K562 treated with DMSO at 1 percent for 12 hours (cell line): ENCODE results near the gene PRPF19. TPM values are rescaled to one million over a fixed set of nuclear protein-coding genes. Genes with fewer than 3 reads are reported as not detected.

ENCODE experiments used
- total RNA-seq: library from RNA; unstranded; fragments of 300-600 nt; gene quantifications from 2 replicates; pipeline ENCODE4 v1.2.3, GENCODE V29; 2022; ENCODE audit not compliant: insufficient read depth

The PRPF19 gene
- total RNA-seq, result 97.0 and 141 TPM in 2 replicates

DNA sequence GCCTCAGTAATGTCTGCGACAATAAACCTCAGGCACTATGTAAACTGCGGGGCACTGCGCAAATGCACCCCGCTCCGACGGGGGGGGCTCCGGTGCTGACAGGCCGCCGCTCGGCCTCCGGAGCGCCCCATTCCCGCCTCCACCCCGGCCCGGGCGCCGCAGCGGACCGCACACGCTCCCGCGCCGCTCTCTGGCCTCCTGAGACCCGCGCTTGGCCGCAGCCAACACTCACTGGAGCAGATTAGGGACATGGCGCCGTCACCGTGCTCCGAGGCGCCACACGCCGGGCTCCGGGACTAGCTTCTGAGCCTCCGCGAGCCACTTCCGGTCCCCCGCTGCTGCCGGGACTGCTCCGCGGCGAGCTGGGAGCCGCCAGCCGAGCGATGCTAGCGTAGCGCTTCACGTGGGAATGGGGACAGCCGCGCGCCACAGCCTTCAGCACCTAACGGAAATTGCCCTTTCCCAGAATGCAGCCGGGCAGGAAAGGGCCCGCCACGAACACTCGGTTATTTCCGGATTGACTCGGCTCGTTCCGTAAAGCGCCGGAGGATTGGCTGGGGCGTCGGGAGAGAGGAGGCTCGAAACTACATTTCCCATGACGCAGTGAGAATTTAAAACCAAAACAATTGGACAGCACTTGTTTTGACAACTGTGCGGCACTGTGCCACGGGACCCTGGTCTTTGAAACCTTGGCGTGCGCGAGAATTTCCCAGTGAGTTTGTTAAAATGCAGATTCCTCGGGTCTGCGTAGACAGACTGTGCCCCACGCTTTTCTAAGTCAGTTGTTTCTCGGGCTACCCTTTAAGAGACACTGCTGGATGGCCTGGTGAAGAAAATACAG lies at the start of gene PRPF19:
TSS of gene PRPF19 (minus strand) at position 454 of the 841 bp plus-strand sequence. CDS start at position 251, 203 bp downstream.

GRCh38 chr11:60951904-60952741 lies 45.7 kb upstream of the PRPF19 start, which contains the start of gene SLC15A3:
SLC15A3 (minus strand) TSS chr11:60952176; CDS start chr11:60951551, 625 bp downstream.

DNA sequence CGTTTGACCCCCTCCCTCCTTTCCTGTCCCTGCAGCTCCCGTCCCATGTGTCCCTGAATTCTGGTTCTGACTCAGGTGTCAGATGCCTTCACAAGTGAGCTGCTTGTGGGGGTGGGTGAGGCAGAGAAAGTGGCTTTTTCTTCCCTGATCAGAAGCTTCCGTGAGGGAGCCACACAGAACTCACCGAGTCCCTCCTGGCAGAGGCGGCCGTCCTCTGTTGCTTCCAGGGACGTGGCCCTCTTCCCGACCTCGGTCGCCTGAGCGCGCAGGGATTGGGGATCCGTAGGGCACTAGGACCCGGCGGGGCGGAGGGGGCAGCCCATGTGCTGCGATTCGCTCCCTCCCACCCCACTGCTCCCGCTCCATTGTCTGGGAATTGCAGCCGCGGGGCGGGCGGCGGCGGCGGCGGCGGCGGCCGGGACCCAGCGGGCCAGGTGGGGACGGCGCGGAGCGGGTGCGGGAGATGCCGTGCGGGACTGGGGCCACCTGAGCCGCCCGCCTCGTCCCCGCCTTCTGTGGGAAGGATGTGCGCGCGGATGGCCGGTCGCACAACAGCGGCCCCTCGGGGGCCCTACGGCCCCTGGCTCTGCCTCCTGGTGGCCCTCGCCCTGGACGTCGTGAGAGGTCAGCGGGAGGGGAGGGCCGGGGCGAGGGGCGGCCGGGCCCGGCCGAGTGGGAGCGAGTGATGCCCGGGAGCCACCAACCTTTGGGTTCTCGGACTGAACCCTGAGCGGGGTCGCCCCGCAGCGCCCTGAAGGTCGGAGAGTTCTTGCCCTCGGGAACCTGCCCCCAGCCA lies 17.9 kb upstream of the PRPF19 start, which contains the start of gene TMEM132A:
TSS of gene TMEM132A (plus strand) at position 351 of the 796 bp plus-strand sequence. CDS start at position 525, 174 bp downstream.

GRCh38 chr11:60913793-60914632 lies 7.6 kb upstream of the PRPF19 start, which contains the start of gene TMEM109:
TMEM109 (plus strand) TSS chr11:60914158; CDS start chr11:60919694, 5,536 bp downstream.

DNA sequence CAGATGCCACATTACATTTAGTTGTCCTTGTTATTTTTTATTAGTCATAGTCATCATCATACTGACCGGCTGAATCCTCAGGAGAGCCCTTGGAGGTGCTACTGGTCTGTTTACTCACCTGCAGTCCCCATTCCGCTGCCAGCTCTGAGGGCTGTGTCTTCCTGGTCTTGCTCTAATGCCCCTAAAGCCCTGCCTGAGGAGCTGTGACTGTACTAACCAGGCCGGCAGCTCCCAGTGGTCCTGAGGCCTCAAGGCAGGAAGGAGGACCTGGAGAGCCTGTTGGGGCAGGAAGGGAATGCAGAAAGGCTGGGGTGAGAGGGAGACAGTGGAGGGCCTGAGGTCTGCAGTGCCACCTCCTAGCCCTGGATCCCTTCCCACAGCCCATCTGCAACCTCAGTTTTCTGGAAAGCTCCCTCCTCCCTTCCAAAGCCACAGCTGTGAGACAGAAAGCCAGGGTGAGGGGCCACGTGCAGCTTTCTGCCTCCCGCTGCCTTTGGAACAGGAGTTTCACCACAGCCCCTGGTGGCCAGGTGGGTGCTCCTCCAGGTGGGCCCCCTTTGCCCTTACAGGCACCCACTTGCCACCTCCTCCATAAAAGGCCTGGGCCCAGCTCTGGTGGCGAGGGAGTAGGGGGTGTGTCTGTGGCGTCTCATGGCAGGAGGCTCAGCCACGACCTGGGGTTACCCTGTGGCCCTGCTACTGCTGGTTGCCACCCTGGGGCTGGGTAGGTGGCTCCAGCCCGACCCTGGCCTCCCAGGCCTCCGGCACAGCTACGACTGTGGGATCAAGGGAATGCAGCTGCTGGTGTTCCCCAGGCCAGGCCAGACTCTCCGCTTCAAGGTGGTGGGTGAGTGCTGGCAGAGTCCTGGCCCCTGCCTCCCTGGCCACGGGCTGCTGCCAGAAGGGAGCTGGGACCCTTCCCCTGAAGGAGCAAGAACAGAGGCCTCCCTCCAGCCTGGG lies 39.2 kb downstream of the PRPF19 start, which contains the start of gene ZP1:
TSS of gene ZP1 (plus strand) at position 632 of the 960 bp plus-strand sequence. CDS start at position 652, 20 bp downstream.

DNA sequence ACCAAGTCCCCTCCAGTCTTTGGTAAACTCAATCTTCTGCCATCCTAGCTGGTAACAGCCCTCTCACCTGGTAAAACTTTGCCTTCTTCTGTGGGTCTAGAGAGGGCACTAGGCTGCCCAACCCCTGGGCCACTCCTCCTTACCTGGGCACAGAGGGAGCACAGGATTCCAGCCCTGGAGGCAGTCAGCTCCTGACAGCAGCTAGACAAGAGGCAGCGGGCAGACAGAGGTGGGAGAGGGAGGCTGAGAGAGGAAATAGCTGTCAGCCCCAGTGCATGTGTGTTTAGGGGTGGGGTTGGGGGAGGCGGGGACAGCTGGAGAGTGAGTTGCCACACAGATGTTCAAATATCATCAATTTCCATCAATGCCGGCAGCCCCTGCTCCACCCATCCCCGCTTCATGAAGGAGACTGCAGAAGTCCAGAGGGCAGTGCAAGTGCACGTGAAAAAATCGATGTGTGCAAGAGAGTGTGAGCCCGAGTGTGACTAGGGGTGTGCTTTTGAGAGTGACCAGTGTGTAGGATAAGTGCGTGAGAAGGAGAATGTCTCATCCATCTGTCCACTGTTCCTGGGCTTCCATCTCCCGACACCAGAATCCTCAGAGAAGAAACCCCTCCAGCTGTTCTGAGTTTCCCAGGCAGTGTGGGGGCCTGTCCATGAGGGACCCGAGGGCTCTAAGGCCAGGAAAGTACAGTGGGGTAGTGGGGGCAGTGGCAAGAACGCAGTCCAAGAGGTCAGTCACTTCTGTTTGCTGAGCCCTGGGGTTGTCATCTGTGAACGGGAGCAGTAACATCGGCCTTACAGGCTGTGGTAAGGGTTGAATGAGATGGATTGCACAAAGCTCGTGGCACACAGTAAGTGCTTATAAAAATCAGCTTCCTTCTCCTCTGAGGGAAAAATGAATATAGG lies 50.4 kb downstream of the PRPF19 start, which contains the start of gene PTGDR2:
TSS of gene PTGDR2 (minus strand) at position 225 of the 908 bp plus-strand sequence. CDS start 2,228 bp downstream, outside the sequence.

GRCh38 chr11:60841797-60842667 lies 64.4 kb downstream of the PRPF19 start, which contains the start of gene CCDC86:
CCDC86 (plus strand) TSS chr11:60842113; CDS start chr11:60842125, 12 bp downstream.

Other genes starting within 250 kb of the PRPF19 start
- not detected in 2 replicates for gene MS4A8, start 207.0 kb downstream of the PRPF19 start, total RNA-seq
- not detected in 2 replicates for gene MS4A18, start 181.9 kb downstream of the PRPF19 start, total RNA-seq
- gene MS4A15, start 149.7 kb downstream of the PRPF19 start, total RNA-seq, result not detected in 2 replicates
- not detected in 2 replicates for gene MS4A10, start 121.3 kb downstream of the PRPF19 start, total RNA-seq
- 29.1 and 29.6 TPM in 2 replicates for gene CCDC86, start 64.5 kb downstream of the PRPF19 start, total RNA-seq
- gene PTGDR2, start 50.6 kb downstream of the PRPF19 start, total RNA-seq, result 5.1 and 5.2 TPM in 2 replicates
- not detected in 2 replicates for gene ZP1, start 39.0 kb downstream of the PRPF19 start, total RNA-seq
- gene TMEM109, start 7.6 kb upstream of the PRPF19 start, total RNA-seq, result 50.7 and 60.3 TPM in 2 replicates
- gene TMEM132A, start 17.9 kb upstream of the PRPF19 start, total RNA-seq, result 0.23 TPM in 1 of 2 replicates, not detected in the other
- not detected in 2 replicates for gene SLC15A3, start 45.6 kb upstream of the PRPF19 start, total RNA-seq
- gene CD6, start 65.1 kb upstream of the PRPF19 start, total RNA-seq, result not detected in 2 replicates
- not detected in 2 replicates for gene CD5, start 195.9 kb upstream of the PRPF19 start, total RNA-seq